Adrenal gland (tissue), 12 donors: ENCODE results near the gene WNT7A. TPM values are rescaled to one million over a fixed set of nuclear protein-coding genes. Genes with fewer than 3 reads are reported as not detected.

Experiments
- DNase-seq, 7 donors: peaks; one replicate each; pipeline ENCODE4 v3.0.0-alpha.2; 2019 to 2020
- H3K27ac ChIP-seq, 5 donors: fragments of 200-600 bp; sonication (generic) in 4 of 5; 1 replicate in 3 of 5; 2 replicates in 2 of 5; pipeline versions ENCODE4 v1.5.1 to v1.8.0; 2016 to 2020; ENCODE audit warnings: mild to moderate bottlenecking in 1 of 5
- H3K27me3 ChIP-seq: fragments of 200-600 bp; 2 replicates; pipeline ENCODE4 v1.8.0; 2021
- H3K36me3 ChIP-seq, 2 donors: fragments of 200-600 bp; replicated peaks in 1 of 2; 1 replicate in 1 of 2; 2 replicates in 1 of 2; pipeline versions ENCODE4 v1.5.1 to v1.8.0; 2018 to 2022
- H3K4me1 ChIP-seq, 2 donors: fragments of 200-600 bp; replicated peaks in 1 of 2; 1 replicate in 1 of 2; 2 replicates in 1 of 2; pipeline versions ENCODE4 v1.5.1 to v1.8.0; 2018 to 2021
- H3K4me3 ChIP-seq, 4 donors: fragments of 200-600 bp; sonication (generic) in 3 of 4; one replicate each; pipeline ENCODE4 v1.5.1; 2016 to 2018
- H3K9me3 ChIP-seq, 3 donors: fragments of 200-600 bp; sonication (generic) in 1 of 3; replicated peaks in 1 of 3; 1 replicate in 2 of 3; 2 replicates in 1 of 3; pipeline versions ENCODE4 v1.5.1 to v1.8.0; 2016 to 2021
- POLR2A ChIP-seq, 2 donors: fragments of 450-650 bp; IDR thresholded peaks; one replicate each; pipeline ENCODE4 v1.6.1; 2017; ENCODE audit warnings: antibody characterized with exemption in 2 of 2, mild to moderate bottlenecking in 2 of 2, moderate library complexity in 1 of 2
- WGBS, 4 donors: extraction: QIAGEN DNeasy Blood & Tissue Kit in 2 of 4; methylation state at CpG; one replicate each; pipeline versions ENCODE4 v1.1.5 to v1.1.7; 2013 to 2017; 5-methylcytosine and 5-hydroxymethylcytosine counted together
- intact Hi-C, 2 donors: fragments of 100-400 bp; cut with DNase I; formaldehyde crosslinking; loops; one replicate each; pipeline versions ENCODE4 v1.14.1 to v1.15.0; 2022 to 2023
- polyA plus RNA-seq, 3 donors: library from polyadenylated mRNA; stranded (reverse); fragments of 200-250 nt in 2 of 3; fragments of 350-450 nt in 1 of 3; fragmentation: Illumina TruSeq in 1 of 3; extraction: RNeasy Lipid Tissue Mini Kit (QIAGEN cat#74804) in 1 of 3; gene quantifications; one replicate each; pipeline ENCODE4 v1.2.3, GENCODE V29; 2013 to 2014
- total RNA-seq, 9 donors: library from RNA; depleted of rRNA in 4 of 9; stranded (reverse); fragments of >200 nt in 4 of 9; fragments of 120-200 nt in 1 of 9; fragmentation: NEBNext Ultra II Directional in 1 of 9; extraction: Animal tissue kit (Norgen Biotek cat#: 25700) in 1 of 9; gene quantifications; one replicate each; pipeline versions ENCODE4 v1.1.0 to v1.2.4, GENCODE V29; 2013 to 2023
- TF ChIP-seq, protein P1 (sequence below), 6 experiments: fragments of 450-650 bp in 4 of 6; fragments of 200-600 bp in 2 of 6; sonication (generic) in 1 of 6; IDR thresholded peaks; 1 replicate in 5 of 6; 2 replicates in 1 of 6; pipeline versions ENCODE4 v1.5.1 to v1.8.0; 2016 to 2021; ENCODE audit warnings: antibody characterized with exemption in 6 of 6, mild to moderate bottlenecking in 2 of 6, moderate library complexity in 1 of 6
- donor health status: healthy with polysubstance abuse.
- donor health status: Bipolar disorder and iron deficiency.
- donor health status: DM: yes; HTN: yes; CAD: no.
- donor health status: DM: no; HTN: no; CAD: no.
- donor health status: DM: no; HTN: no; CAD: no.
- donor health status: DM: yes; HTN: yes; CAD: no.

Gene WNT7A
- total and polyA plus RNA-seq, 12 donors, result under 0.01 TPM; not detected in 11

DNA sequence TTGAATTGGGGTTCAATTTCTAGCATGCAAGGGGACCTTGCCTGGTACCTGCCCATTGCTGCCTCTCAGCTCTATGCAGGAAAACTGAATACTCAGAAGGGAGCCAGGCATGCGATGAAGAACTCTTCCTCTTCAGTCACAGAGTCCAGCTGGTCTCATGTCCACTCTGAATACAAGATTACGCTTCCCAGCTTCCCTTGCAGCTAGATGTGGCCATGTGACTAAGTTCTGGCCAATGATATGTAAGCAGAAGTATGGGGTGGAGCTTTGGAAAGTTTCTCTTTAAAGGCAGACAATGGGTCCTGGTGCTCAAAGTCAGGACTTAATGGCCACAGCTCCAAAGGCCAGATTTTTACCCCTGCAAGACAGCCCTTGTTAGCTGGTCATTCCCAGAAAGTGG, 9.0 kb downstream of the WNT7A start:
- Histone ChIP-seq H3K9me3 (no peaks in the 10 kb centered on the region), H3K4me3 (no peak overlapping the region), H3K27ac (no peak overlapping the region), H3K27me3 (peaks cover 6% of the 10 kb centered on the region), H3K4me1 (no peaks in the 10 kb centered on the region), H3K36me3 (no peaks in the 10 kb centered on the region)
- WGBS, 4 donors, result 91 to 96% (median 94%) methylated on average over 2 of the region's 2 CpGs
- intact Hi-C loops, result no loop called here
- DNase-seq, result no peak
- TF ChIP-seq, protein P1, sequence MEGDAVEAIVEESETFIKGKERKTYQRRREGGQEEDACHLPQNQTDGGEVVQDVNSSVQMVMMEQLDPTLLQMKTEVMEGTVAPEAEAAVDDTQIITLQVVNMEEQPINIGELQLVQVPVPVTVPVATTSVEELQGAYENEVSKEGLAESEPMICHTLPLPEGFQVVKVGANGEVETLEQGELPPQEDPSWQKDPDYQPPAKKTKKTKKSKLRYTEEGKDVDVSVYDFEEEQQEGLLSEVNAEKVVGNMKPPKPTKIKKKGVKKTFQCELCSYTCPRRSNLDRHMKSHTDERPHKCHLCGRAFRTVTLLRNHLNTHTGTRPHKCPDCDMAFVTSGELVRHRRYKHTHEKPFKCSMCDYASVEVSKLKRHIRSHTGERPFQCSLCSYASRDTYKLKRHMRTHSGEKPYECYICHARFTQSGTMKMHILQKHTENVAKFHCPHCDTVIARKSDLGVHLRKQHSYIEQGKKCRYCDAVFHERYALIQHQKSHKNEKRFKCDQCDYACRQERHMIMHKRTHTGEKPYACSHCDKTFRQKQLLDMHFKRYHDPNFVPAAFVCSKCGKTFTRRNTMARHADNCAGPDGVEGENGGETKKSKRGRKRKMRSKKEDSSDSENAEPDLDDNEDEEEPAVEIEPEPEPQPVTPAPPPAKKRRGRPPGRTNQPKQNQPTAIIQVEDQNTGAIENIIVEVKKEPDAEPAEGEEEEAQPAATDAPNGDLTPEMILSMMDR (IDR thresholded peaks at IDR 0.05), result no peak
- TF ChIP-seq POLR2A (IDR thresholded peaks at IDR 0.05), result no peak

DNA sequence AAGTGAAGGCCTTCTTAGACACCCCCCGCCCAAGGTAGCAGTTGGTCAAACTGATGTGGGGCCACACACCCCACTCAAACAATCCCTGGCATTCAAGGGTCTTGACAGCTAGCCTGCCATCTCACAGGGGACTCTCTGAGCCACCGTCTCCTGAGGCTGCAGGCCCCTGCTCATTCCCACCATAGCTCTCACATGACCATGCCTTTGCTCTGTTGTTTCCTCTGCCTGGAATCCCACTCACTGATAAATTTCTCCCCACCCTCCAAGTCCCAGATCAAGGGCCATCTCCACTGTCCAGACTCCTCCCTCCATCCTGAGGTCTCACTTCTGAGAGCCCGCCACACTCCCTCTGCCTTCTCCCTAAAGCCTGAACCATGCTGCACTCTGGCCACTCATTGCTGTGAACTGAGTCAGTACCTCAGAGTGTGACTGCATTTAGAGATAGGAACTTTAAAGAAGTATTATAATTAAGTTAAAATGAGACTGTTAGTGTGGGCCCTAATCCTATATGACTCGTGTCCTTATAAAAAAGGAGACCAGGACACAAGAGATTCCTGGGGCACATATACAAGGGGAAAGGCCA, 10.0 kb downstream of the WNT7A start:
- TF ChIP-seq, protein P1 (IDR thresholded peaks at IDR 0.05), result no peak
- no peak for TF ChIP-seq POLR2A (IDR thresholded peaks at IDR 0.05)
- 75 to 82% (median 79%) methylated on average over 4 of the region's 4 CpGs for WGBS, 4 donors
- no peak overlapping the region for H3K27ac ChIP-seq
- H3K27me3 ChIP-seq, result no peaks in the 10 kb centered on the region
- intact Hi-C loops, result no loop called here
- no peak for DNase-seq
- no peaks in the 10 kb centered on the region for H3K9me3 ChIP-seq
- no peak overlapping the region for H3K4me3 ChIP-seq
- no peaks in the 10 kb centered on the region for H3K4me1 ChIP-seq
- no peaks in the 10 kb centered on the region for H3K36me3 ChIP-seq

DNA sequence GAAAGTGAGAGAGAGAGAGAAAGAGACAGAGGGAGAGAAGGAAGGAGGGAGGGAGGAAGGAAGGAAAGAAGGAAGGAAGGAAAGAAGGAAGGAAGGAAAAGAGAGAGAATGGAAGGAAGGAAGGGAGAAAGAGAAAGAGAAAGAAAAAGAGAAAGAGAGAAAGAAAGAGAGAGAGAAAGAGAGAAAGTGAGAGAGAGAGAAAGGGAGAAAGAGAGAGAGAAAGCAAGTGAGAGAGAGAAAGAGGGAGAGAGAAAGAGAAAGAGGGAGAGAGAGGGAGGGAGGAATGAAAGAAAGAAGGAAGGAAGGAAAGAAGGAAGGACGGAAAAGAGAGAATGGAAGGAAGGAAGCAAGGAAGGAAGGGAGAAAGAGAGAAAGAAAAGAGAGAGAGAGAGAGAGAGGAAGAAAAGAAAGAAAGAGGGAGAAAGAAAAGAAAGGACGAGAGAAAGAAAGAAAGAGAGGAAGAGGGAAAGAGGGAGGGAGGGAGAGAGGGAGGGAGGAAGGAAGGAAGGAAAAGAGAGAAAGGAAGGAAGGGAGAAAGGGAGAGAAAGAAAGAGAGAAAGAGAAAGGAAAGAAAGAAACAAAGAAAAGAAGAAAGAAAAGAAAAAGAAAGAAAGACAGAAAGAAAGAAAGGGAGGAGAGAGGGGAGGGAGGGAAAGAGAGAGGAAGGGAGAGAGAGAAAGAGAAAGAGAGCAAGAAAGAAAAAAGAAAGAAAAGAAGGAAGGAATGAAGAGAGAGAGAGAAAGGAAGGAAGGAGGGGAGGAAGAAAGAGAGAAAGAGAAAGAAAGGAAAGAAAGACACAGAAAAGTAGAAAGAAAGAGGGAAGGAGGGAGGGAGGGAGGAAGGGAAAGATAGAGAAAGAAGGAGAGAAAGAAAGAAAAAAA, 10.8 kb downstream of the WNT7A start:
- no peaks in the 10 kb centered on the region for H3K36me3 ChIP-seq
- no peaks in the 10 kb centered on the region for H3K27me3 ChIP-seq
- H3K9me3 ChIP-seq, result no peaks in the 10 kb centered on the region
- H3K27ac ChIP-seq, result no peak overlapping the region
- WGBS, 4 donors, result 50 to 66% (median 54%) methylated on average over 2 of the region's 2 CpGs
- intact Hi-C loops, result no loop called here
- TF ChIP-seq, protein P1 (IDR thresholded peaks at IDR 0.05), result no peak
- TF ChIP-seq POLR2A (IDR thresholded peaks at IDR 0.05), result no peak
- no peak overlapping the region for H3K4me3 ChIP-seq
- H3K4me1 ChIP-seq, result no peaks in the 10 kb centered on the region
- no peak for DNase-seq

DNA sequence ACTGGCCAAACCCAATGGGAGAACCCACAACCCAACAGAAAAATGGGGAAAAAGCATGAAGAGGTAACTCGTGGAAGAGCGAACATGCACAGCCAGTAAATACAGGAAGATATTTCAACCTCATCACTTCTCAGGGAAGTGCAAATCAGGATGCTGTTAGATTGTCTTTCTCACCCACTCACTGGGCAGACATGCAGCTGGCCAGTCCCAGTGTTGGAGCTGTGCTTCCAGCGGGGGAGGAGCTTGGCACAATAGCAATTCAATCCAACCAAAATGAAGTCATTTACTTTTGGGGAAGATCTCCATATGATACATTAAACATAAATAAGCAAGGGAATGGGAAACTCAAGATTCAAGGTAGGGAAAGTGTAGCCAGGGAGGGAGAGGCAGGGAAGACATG, 12.1 kb downstream of the WNT7A start:
- Histone ChIP-seq H3K27ac (no peak overlapping the region), H3K4me3 (no peak overlapping the region), H3K36me3 (no peaks in the 10 kb centered on the region), H3K9me3 (no peaks in the 10 kb centered on the region), H3K4me1 (no peaks in the 10 kb centered on the region), H3K27me3 (no peaks in the 10 kb centered on the region)
- intact Hi-C loops, result no loop called here
- WGBS, 4 donors, result 70 to 79% (median 74%) methylated on average over 3 of the region's 3 CpGs
- no peak for DNase-seq
- TF ChIP-seq POLR2A (IDR thresholded peaks at IDR 0.05), result no peak
- TF ChIP-seq, protein P1 (IDR thresholded peaks at IDR 0.05), result no peak
